ENCODE data around the gene RPP38.

- TF ChIP-seq CTCF (conservative IDR thresholded peaks at IDR 0.05; ENCODE audit: low read length), result no peak
- no peak for TF ChIP-seq EZH2phosphoT487 (IDR thresholded peaks at IDR 0.05; ENCODE audit: borderline replicate concordance)
Observed at GRCh38 chr10:15131330-15131729, 34.2 kb downstream of the RPP38 start.
